Measurements from ENCODE around the gene PASK.

PASK gene

DNA sequence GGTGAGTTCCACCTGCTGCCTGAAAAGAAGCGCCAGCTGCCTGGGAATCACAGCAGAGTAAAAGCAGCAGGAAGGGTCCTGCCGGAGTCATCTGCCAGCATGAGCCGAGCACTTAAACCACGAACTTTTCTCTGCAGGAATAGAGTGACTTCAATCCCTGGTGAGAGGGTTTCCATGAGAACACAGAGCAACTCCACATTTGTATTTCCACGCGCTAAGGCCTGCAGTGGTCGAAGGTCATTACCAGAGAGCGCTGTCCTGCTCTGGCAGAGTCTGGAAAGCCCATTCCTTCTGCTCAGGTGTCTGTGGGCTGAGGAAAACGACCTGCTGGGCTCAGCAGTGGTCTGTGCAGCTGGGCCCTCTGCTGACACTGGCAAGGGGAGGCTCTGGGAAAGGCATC is 6.7 kb downstream of the PASK start:
- in situ Hi-C loops (cut with HindIII; ENCODE audit: low sequenced_read_pairs), result no loop called here
- H3K4me3 ChIP-seq (ENCODE audit: low read depth, low read length), result no peak overlapping the region
- TF ChIP-seq, protein P1, sequence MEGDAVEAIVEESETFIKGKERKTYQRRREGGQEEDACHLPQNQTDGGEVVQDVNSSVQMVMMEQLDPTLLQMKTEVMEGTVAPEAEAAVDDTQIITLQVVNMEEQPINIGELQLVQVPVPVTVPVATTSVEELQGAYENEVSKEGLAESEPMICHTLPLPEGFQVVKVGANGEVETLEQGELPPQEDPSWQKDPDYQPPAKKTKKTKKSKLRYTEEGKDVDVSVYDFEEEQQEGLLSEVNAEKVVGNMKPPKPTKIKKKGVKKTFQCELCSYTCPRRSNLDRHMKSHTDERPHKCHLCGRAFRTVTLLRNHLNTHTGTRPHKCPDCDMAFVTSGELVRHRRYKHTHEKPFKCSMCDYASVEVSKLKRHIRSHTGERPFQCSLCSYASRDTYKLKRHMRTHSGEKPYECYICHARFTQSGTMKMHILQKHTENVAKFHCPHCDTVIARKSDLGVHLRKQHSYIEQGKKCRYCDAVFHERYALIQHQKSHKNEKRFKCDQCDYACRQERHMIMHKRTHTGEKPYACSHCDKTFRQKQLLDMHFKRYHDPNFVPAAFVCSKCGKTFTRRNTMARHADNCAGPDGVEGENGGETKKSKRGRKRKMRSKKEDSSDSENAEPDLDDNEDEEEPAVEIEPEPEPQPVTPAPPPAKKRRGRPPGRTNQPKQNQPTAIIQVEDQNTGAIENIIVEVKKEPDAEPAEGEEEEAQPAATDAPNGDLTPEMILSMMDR (IDR thresholded peaks at IDR 0.05; ENCODE audit: low read depth, low read length), result no peak
- DNase-seq (ENCODE audit: low read depth, low spot score), result no peak

DNA sequence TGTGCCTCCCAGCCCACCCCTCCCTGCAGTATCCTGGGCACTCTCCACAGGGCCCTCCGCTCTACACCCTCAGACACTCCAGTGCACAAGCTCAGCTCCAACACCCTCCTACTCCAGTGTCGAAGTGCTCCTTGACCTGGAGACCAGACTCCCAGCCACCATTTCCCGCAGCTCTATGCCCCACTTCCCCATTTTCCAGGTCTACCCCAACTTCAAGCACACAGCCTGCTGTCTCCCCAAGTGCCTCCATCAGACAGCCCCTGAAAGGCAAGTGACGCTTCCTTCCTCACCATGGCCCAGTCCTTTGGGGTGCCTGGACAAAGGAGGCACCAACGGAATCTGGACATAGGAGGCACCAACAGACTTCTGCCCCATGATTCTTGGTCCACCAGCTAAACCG is 7.2 kb downstream of the PASK start:
- in situ Hi-C loops (cut with HindIII; ENCODE audit: low sequenced_read_pairs), result no loop called here
- DNase-seq (ENCODE audit: low read depth, low spot score), result no peak
- TF ChIP-seq, protein P1 (IDR thresholded peaks at IDR 0.05; ENCODE audit: low read depth, low read length), result no peak
- H3K4me3 ChIP-seq (ENCODE audit: low read depth, low read length), result no peak overlapping the region

DNA sequence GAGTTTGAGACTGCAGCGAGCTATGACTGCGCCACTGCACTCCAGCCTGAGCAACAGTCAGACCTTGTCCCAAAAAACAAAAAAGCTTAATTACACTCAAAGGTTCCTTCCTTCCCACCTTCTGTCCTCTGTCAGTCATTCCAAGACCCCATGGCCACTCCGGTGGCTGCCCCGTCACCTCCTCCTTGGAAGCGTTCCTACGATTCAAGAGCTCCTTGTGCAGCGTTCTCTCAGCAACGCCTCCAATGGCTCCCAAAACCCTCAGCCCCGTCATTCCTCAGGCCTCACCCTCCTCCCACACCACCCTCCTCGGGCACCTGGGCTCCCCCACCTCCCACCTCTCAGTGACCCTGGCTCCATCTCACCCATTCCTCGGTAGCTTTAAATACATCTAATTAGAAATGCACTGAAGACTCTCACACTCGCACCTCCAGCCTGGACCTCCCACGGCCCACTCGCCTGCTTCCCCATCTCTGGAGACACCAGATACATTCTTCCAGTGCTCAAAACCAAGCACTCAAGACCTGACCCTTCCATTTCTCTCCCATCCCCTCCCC is 8.0 kb downstream of the PASK start:
- in situ Hi-C loops (cut with HindIII; ENCODE audit: low sequenced_read_pairs), result no loop called here
- no peak overlapping the region for H3K4me3 ChIP-seq (ENCODE audit: low read depth, low read length)
- DNase-seq (ENCODE audit: low read depth, low spot score), result no peak
- TF ChIP-seq, protein P1 (IDR thresholded peaks at IDR 0.05; ENCODE audit: low read depth, low read length), result no peak

DNA sequence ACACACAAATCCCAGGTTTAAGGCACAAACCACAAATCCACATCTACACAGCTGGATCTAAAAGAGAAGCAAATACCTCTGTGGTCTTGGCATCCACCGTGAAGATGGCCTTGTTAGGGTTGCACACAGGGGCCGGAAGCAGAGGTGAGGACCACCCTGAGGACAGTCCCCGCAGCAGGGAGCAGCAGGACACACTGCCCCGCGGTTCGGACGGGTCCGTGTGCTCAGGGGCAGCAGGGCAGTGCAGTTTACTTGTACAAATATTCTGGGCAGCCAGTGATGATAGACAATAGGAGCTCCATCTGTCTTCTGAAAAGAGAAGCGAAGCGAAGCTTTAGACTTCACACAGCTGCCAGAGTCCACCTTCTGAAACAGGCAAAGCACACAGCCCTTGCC is 8.8 kb downstream of the PASK start:
- no peak for DNase-seq (ENCODE audit: low read depth, low spot score)
- TF ChIP-seq, protein P1 (IDR thresholded peaks at IDR 0.05; ENCODE audit: low read depth, low read length), result no peak
- in situ Hi-C loops (cut with HindIII; ENCODE audit: low sequenced_read_pairs), result no loop called here
- no peak overlapping the region for H3K4me3 ChIP-seq (ENCODE audit: low read depth, low read length)

DNA sequence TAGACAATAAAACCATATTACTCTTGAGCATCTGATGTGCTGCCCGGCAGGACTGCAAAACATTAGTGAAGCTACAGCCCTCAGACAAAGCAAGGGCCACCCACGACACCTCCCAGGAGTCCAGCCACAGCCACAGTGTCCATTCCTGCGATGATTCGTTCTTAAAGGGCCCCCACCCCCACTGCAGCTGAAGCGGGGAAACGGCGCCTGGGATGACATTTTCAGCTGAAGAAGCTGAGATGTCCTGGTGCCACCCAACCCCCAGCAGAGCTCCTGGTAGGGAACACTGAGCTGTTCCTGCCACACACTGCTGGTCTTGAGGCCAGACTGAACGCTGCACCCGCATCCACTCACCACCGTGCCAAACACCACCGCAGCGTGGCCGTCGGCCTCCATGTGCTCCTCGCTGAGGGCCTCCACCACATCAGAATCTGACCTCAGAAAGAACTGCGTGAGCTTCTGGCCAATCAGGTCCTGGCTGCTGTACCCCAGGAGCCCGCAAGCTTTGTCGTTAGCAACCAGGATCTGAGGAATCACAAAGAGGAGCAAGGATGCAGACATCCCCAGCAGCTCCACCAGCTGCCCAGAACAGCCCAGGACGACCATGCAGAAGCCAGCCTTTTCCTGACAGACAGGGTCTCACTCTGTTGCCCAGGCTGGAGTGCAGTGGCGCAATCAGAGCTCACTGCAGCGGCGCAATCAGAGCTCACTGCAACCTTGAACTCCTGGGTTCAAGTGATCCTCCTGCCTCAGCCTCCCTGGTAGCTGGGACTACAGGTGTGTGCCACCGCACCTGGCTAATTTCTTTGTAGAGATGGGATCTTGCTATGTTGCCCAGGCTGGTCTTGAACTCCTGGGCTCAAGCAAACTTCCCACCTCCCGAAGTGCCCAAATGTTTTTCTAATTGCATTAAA is 9.5 kb downstream of the PASK start:
- in situ Hi-C loops (cut with HindIII; ENCODE audit: low sequenced_read_pairs), result no loop called here
- no peak overlapping the region for H3K4me3 ChIP-seq (ENCODE audit: low read depth, low read length)
- no peak for DNase-seq (ENCODE audit: low read depth, low spot score)
- TF ChIP-seq, protein P1 (IDR thresholded peaks at IDR 0.05; ENCODE audit: low read depth, low read length), result no peak

DNA sequence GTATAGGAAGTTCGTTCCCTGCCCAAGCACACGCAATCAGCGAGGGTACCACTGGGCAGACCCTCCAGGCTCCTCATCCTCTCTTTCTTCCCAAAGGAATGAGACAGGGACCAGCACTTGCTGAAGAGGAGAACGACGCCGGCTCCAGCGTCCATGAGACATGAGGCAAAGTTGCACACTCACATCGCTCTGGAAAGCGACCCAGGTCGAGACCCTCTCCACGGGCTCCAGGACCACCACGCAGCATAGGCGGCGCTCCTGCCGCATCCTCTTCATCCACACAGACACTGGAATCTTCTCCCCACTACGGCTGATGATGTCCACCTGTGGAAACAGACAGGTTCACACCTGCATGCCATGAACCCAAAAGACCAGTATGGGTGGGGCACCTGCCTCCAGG is 10.8 kb downstream of the PASK start:
- DNase-seq (ENCODE audit: low read depth, low spot score), result no peak
- TF ChIP-seq, protein P1 (IDR thresholded peaks at IDR 0.05; ENCODE audit: low read depth, low read length), result no peak

More for the DNA sequence above, 10.8 kb downstream of the PASK start:
- no peak overlapping the region for H3K4me3 ChIP-seq (ENCODE audit: low read depth, low read length)
- in situ Hi-C loops (cut with HindIII; ENCODE audit: low sequenced_read_pairs), result no loop called here

All from astrocyte of the spinal cord (primary cell).